ENCODE results near the gene ATP1A1. TPM values are rescaled to one million over a fixed set of nuclear protein-coding genes. Genes with fewer than 3 reads are reported as not detected.
A peak's percentile ranks its signal among the peaks of the same experiment; 100 is the strongest.

Gene ATP1A1
- total and polyA plus RNA-seq, 8 donors: 191 to 731 (median 235) TPM

DNA sequence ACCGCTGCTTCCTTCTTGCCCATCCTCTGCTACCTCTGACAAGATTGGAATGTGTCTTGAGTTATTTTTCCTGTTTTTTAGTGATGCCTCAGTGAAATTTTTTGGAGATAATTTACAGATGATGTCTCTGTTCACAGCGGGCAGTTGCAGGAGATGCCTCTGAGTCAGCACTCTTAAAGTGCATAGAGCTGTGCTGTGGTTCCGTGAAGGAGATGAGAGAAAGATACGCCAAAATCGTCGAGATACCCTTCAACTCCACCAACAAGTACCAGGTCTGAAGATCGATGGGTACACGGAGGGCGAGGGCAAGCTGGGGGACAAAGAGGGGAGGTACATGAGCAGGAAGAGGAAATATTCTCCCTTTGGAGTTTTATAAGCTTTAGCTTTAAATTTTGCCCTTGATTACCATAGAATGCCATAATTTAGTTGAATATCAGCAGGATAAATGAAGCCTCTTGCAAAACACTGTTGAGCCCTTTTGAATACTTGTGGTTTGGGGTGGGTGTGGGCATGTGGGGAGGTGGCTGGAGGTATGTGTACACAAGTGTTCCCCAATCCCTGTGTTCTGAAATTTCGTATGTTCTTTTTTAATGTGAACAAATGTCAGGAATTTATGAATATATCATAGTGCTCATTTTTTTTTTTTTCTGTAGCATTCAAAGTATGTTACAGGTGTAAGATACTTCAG is 19.8 kb downstream of the ATP1A1 start:
- peak; percentile 18 for ATAC-seq
- H3K27ac ChIP-seq: no peak overlapping the region
- no peaks in the 10 kb centered on the region for H3K27me3 ChIP-seq

DNA sequence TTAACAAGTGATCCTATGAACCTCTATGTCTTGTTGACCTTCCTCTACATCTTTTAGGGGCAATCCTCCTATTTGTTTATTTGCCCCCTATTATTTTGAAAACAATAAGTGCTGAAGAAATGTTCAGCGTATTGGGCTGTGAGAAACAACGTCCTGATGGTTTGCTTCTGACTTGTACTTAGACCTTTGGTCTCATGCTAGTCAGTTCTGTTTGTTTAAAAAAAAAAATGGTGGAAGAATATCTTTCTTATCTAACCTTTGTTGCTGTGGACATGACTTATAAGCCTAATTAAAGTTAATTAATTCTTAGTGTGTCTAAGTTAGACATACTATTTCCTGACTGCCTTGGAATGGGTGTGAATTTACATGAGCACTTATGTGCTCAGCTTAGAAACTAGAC is 20.7 kb downstream of the ATP1A1 start:
- H3K27ac ChIP-seq: no peak overlapping the region
- intact Hi-C loops (cut with DNase I): no loop called here
- H3K36me3 ChIP-seq: peaks cover 11 to 100% of the 10 kb centered on the region in 2 donors

More for the DNA sequence above, 19.8 kb downstream of the ATP1A1 start:
- H3K36me3 ChIP-seq: peaks cover 7 to 100% of the 10 kb centered on the region in 2 donors
- peaks cover 0 to 9% of the 10 kb centered on the region in 2 donors for H3K4me1 ChIP-seq
- DNase-seq: no peak
- TF ChIP-seq, protein P1, sequence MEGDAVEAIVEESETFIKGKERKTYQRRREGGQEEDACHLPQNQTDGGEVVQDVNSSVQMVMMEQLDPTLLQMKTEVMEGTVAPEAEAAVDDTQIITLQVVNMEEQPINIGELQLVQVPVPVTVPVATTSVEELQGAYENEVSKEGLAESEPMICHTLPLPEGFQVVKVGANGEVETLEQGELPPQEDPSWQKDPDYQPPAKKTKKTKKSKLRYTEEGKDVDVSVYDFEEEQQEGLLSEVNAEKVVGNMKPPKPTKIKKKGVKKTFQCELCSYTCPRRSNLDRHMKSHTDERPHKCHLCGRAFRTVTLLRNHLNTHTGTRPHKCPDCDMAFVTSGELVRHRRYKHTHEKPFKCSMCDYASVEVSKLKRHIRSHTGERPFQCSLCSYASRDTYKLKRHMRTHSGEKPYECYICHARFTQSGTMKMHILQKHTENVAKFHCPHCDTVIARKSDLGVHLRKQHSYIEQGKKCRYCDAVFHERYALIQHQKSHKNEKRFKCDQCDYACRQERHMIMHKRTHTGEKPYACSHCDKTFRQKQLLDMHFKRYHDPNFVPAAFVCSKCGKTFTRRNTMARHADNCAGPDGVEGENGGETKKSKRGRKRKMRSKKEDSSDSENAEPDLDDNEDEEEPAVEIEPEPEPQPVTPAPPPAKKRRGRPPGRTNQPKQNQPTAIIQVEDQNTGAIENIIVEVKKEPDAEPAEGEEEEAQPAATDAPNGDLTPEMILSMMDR (IDR thresholded peaks at IDR 0.05): no peak
- intact Hi-C loops (cut with DNase I): no loop called here
- H3K9me3 ChIP-seq: no peaks in the 10 kb centered on the region
- no peak overlapping the region for H3K4me3 ChIP-seq

DNA sequence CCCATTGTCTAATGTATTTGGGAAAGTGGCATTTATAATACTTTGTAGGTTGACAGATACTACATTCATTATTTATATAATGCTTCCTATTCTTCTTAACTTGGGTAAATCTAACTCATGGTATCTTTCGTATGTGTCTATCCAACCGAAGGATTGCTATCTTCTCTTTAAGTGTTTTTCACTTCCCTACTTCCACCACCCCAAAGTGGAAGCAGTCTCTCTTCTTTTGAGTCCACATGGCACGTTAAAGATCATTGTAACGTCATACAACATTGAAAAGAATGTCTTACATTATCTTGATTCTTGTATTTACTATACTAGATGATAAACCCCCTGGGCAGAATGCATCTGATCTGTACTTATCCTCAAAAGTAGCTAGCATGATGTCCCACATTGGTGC is 21.2 kb downstream of the ATP1A1 start:
- intact Hi-C loops (cut with DNase I): no loop called here
- peaks cover 0 to 2% of the 10 kb centered on the region in 2 donors for H3K4me1 ChIP-seq
- H3K27ac ChIP-seq: no peak overlapping the region
- no peaks in the 10 kb centered on the region for H3K9me3 ChIP-seq
- TF ChIP-seq, protein P1 (IDR thresholded peaks at IDR 0.05): no peak
- H3K27me3 ChIP-seq: no peaks in the 10 kb centered on the region
- no peak overlapping the region for H3K4me3 ChIP-seq
- peaks cover 10 to 100% of the 10 kb centered on the region in 2 donors for H3K36me3 ChIP-seq
- ATAC-seq (no peak), DNase-seq (no peak)

More for the DNA sequence above, 20.7 kb downstream of the ATP1A1 start:
- H3K27me3 ChIP-seq: no peaks in the 10 kb centered on the region
- no peak for DNase-seq
- H3K4me3 ChIP-seq: no peak overlapping the region
- no peak for ATAC-seq
- peaks cover 0 to 4% of the 10 kb centered on the region in 2 donors for H3K4me1 ChIP-seq
- TF ChIP-seq, protein P1 (IDR thresholded peaks at IDR 0.05): no peak
- no peaks in the 10 kb centered on the region for H3K9me3 ChIP-seq

DNA sequence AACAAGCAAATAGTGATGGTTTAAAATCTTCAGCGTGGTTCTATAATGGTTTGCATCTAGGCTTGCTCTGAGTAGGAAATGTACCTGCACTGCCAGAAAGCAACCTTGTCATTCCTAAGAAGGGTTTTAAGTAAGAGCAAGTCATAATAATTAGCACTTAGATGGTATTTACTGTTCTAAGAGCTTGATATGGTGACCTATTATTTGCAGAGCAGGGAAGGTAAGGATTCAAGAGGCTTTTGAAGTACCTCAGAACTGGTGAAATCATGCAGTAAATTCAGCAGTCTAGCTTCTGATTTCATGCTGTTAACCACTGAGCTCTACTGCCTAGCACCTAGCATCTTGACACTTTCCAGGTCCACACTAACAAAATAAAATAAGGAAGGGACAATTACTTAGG is 23.7 kb downstream of the ATP1A1 start:
- Histone ChIP-seq H3K27ac (peak overlapping the region; percentile 13 to 61), H3K27me3 (no peaks in the 10 kb centered on the region), H3K9me3 (no peaks in the 10 kb centered on the region), H3K36me3 (peaks cover 12 to 100% of the 10 kb centered on the region in 2 donors), H3K4me3 (no peak overlapping the region), H3K4me1 (peaks cover 0 to 2% of the 10 kb centered on the region in 2 donors)
- intact Hi-C loops (cut with DNase I): no loop called here
- no peak for DNase-seq
- TF ChIP-seq, protein P1 (IDR thresholded peaks at IDR 0.05): no peak
- ATAC-seq: peak; percentile 84

DNA sequence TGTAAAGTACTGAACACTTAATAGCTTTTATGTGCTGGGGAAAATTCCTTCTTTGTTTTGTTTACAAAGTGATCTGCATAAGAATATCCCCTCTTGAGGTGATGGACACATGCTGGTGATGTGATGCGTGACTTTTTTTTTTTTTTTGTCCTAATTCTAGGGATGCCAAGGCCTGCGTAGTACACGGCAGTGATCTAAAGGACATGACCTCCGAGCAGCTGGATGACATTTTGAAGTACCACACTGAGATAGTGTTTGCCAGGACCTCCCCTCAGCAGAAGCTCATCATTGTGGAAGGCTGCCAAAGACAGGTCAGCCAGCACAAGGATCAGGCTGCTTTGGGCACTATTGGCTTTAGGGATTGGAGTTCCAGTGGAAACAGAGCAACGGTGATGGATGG is 24.7 kb downstream of the ATP1A1 start:
- intact Hi-C loops (cut with DNase I): no loop called here
- ATAC-seq: no peak

More for the DNA sequence above, 24.7 kb downstream of the ATP1A1 start:
- Histone ChIP-seq H3K27ac (peak overlapping the region; percentile 23 to 61), H3K9me3 (no peaks in the 10 kb centered on the region), H3K27me3 (no peaks in the 10 kb centered on the region), H3K4me1 (no peaks in the 10 kb centered on the region), H3K36me3 (peaks cover 16 to 100% of the 10 kb centered on the region in 2 donors), H3K4me3 (no peak overlapping the region)
- TF ChIP-seq, protein P1 (IDR thresholded peaks at IDR 0.05): no peak
- DNase-seq: no peak
